Mesothelial cell of epicardium (in vitro differentiated cells): ENCODE measurements around the gene RSRC2. TPM values are rescaled to one million over a fixed set of nuclear protein-coding genes. Genes with fewer than 3 reads are reported as not detected.

ENCODE experiments used
- DNase-seq, 2 experiments: peaks; one replicate each; pipeline ENCODE4 v3.0.0; 2021; ENCODE audit warnings: low spot score in 2 of 2; ENCODE audit not compliant: unreplicated experiment in 2 of 2
- H3K27ac Mint-ChIP-seq: 2 replicates; pipeline ENCODE4 v1.8.0; 2021; ENCODE audit warnings: mixed read lengths
- H3K27me3 Mint-ChIP-seq: 2 replicates; pipeline ENCODE4 v1.8.0; 2021; ENCODE audit warnings: low read depth, mixed read lengths
- H3K36me3 Mint-ChIP-seq: 2 replicates; pipeline ENCODE4 v1.8.0; 2021; ENCODE audit warnings: mixed read lengths
- H3K4me1 Mint-ChIP-seq: 2 replicates; pipeline ENCODE4 v1.8.0; 2021; ENCODE audit warnings: mixed read lengths
- H3K4me3 Mint-ChIP-seq: 2 replicates; pipeline ENCODE4 v1.8.0; 2021; ENCODE audit warnings: mild to moderate bottlenecking, moderate library complexity, mixed read lengths
- H3K9me3 Mint-ChIP-seq: 2 replicates; pipeline ENCODE4 v1.8.0; 2021; ENCODE audit warnings: mixed read lengths
- CTCF ChIP-seq: fragments of 200-600 bp; sonication (generic); IDR thresholded peaks from one replicate; pipeline ENCODE4 v1.5.0; 2021; ENCODE audit warnings: antibody characterized with exemption; ENCODE audit not compliant: unreplicated experiment
- total RNA-seq: library from RNA; stranded (reverse); gene quantifications from 3 replicates; pipeline ENCODE4 v1.2.1, GENCODE V29; 2021

Gene RSRC2
- total RNA-seq, 1 donor from 2014 or later, result 131 TPM

GRCh38 chr12:122454739-122455138 is 72.0 kb downstream of the RSRC2 start:
- no peaks in the 10 kb centered on the region for H3K27me3 Mint-ChIP-seq
- no peak for DNase-seq
- H3K27ac Mint-ChIP-seq, result no peak overlapping the region
- no peak for TF ChIP-seq CTCF
- H3K4me3 Mint-ChIP-seq, result no peak overlapping the region
- peaks cover 3% of the 10 kb centered on the region for H3K4me1 Mint-ChIP-seq
- H3K9me3 Mint-ChIP-seq, result no peaks in the 10 kb centered on the region
- no peaks in the 10 kb centered on the region for H3K36me3 Mint-ChIP-seq

GRCh38 chr12:122454250-122454721 is 72.5 kb downstream of the RSRC2 start:
- Mint-ChIP-seq H3K4me3 (no peak overlapping the region), H3K9me3 (no peaks in the 10 kb centered on the region), H3K4me1 (peaks cover 3% of the 10 kb centered on the region), H3K36me3 (no peaks in the 10 kb centered on the region), H3K27me3 (no peaks in the 10 kb centered on the region), H3K27ac (no peak overlapping the region)
- no peak for DNase-seq
- TF ChIP-seq CTCF, result no peak

Other genes starting within 250 kb of the RSRC2 start
- 58.9 to 65.2 TPM (median 61.9 TPM) in 3 replicates for gene CLIP1, start 104.3 kb downstream of the RSRC2 start, total RNA-seq
- gene ZCCHC8, start 26.0 kb downstream of the RSRC2 start, total RNA-seq, result 27.2 to 28.6 TPM (median 28.4 TPM) in 3 replicates
- 43.1 to 47.8 TPM (median 43.6 TPM) in 3 replicates for gene KNTC1, start 313 bp upstream of the RSRC2 start, total RNA-seq
- 8.4 to 11.1 TPM (median 10.9 TPM) in 3 replicates for gene HCAR2, start 176.4 kb upstream of the RSRC2 start, total RNA-seq
- 1.1 to 1.6 TPM (median 1.5 TPM) in 3 replicates for gene HCAR3, start 189.9 kb upstream of the RSRC2 start, total RNA-seq
- 1.2 to 1.3 TPM (median 1.2 TPM) in 3 replicates for gene HCAR1, start 203.9 kb upstream of the RSRC2 start, total RNA-seq
- gene DENR, start 225.9 kb upstream of the RSRC2 start, total RNA-seq, result 66.4 to 69.5 TPM (median 69.4 TPM) in 3 replicates
- gene CCDC62, start 247.6 kb upstream of the RSRC2 start, total RNA-seq, result 0.78 to 1.1 TPM (median 0.78 TPM) in 3 replicates